GM11168 (cell line): ENCODE results near the gene XKR3.
"Not testable (repeated sequence)": the region's sequence is repeated elsewhere in the genome, so short reads cannot be mapped to it uniquely, and the experiment has no call there.

Source experiments
- in situ Hi-C: fragments of 300-500 bp; cut with MboI; formaldehyde crosslinking; loops from one replicate; pipeline ENCODE4 v1.12.0; 2022; ENCODE audit warnings: low sequenced_read_pairs; ENCODE audit not compliant: unreplicated experiment

XKR3 gene

DNA sequence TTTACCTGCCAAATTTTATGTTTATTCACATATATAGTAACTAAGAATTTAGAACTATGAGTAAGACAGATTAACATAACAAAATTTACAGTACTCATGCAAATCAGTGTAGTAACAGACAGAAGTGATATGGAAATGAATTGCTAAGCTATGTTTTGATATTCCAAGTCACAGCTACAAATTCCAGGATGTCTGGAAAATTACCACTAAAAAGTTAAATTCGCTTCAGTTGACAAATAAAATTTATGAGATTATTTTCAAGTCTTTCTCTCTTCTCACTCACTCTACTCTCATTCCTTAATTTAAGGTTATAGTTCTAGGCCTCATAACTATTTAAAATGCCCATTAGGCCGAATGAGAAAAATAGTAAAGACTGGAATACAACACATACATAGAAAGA is 18.1 kb downstream of the XKR3 start:
- in situ Hi-C loops = no loop called here

DNA sequence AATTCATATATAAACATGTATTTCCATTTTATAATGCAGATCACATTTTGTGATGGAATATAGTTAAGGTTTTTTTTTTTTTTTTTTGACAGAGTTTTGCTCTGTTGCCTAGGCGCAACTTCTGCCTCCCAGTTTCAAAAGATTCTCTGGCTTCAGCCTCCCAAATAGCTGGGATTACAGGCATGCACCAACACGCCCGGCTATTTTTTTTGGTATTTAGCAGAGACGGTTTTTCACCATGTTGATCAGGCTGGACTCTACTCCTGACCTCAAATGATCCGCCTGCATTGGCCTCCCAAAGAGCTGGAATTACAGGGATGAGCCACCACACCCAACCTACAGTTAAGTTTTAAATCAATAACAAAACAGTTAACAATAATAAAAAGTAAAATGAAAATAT is 18.8 kb downstream of the XKR3 start:
- in situ Hi-C loops = no loop called here

GRCh38 chr22:16804882-16805281 is 20.3 kb downstream of the XKR3 start:
- in situ Hi-C loops = no loop called here

GRCh38 chr22:16803255-16803917 is 21.8 kb downstream of the XKR3 start:
- in situ Hi-C loops = no loop called here

- in situ Hi-C loops = no loop called here
Observed at GRCh38 chr22:16801571-16801970, 23.6 kb downstream of the XKR3 start.

GRCh38 chr22:16801088-16801487 is 24.1 kb downstream of the XKR3 start:
- in situ Hi-C loops = no loop called here

DNA sequence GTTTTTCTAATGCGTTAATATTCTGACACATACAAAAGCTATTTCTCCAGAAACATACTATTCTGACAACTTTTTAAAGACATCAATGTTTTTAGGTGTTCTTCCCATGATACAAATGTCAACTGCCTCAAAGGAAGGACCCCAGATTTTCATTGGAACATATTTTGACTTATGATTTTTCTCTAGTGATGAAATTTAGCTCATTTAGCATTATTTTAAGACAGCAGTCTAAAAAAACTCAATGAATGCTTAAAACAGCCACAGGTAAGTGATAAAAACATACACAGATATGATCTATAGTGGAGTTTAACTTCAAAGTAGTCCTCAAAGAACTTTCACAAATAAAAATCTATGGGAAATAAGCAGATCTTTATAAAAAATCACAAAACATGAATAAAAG is 24.9 kb downstream of the XKR3 start:
- in situ Hi-C loops = no loop called here

DNA sequence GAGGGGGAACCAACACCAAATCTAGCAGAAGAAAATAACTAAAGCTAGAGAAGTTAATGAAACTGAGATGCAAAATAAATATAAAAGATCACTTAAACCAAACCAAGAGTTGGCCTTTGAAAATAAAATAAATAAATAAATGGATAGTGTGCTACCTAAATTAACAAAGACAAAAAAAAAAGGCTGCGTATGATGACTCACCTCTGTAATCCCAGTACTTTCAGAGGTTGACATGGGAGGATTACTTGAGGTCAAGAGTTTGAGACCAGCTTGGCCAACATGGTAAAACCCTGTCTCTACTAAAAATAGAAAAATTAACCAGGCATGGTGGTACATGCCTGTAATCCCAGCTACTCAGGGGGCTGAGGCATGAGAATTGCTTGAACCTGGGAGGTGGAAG is 29.7 kb downstream of the XKR3 start:
- in situ Hi-C loops = loop anchor here (25.0 kb wide), 1 partner anchor 92 kb away; no protein-coding TSS in a partner anchor

DNA sequence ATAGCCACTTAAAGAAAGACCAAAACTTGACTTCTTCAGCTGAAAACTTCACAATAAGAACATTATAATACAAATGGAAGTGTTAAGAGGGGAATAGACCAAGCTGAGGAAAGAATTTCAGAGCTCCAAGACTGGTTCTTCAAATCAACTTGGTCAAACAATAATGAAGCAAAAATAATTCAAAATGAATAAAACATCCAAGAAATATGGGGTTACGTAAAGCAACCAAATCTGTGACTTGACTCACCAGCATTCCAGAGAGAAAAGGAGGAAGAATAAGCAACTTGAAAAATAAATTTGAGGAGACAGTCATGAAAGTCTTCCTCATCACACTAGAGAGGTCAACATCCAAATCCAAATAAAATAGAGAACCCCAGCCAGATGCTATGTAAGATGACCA is 31.4 kb downstream of the XKR3 start:
- in situ Hi-C loops = loop anchor here (25.0 kb wide), 1 partner anchor 93 kb away; no protein-coding TSS in a partner anchor

DNA sequence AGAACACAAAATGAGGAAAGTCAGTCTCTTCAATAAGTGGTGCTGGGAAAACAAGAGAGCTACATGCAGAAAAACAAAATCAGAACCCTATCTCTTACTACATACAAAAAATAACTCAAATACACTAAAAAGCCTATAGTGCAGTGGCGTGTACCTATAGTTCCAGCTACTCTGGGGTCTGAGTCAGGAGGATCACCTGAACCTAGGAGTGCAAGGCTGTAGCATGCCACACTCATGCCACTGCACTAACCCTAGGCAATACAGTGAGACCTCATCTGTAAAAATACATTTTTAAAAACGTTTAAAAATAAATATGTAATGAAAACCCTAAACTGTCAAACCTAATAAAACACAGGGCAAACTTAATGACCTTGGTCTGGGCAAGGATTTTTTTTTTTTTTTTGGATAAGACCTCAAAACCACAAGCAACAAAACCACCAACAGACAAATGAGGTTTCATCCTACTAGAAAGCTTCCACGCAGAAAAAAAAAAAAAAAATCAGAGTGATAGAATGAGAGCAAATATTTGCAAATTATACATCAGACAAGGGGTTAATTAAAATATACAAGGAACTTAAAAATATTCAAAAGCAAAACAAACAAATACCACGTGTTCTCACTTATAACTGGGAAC is 35.2 kb downstream of the XKR3 start:
- in situ Hi-C loops = loop anchor here (25.0 kb wide), 1 partner anchor 97 kb away; no protein-coding TSS in a partner anchor

GRCh38 chr22:16783930-16784354 is 41.3 kb downstream of the XKR3 start:
- in situ Hi-C loops = loop anchor here (25.0 kb wide), 1 partner anchor 103 kb away; no protein-coding TSS in a partner anchor

DNA sequence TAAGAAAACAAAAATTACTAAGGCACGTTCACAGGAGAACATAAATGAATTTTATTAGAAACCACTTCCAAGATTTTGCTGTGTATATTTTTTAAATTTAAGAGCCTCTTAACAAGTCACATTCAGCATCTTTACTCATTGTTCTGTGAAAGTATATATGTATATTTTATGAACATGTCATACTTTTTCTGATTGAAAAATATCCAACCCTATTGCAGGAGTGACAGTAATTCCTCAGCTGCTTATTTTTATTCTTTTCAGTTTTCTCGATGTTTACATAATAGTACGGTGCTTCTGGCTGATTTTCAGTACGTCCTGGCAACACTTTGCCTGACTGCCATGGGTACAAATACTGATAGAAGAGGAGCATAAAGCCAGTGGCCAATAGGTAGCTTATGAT is 41.8 kb downstream of the XKR3 start:
- in situ Hi-C loops = loop anchor here (25.0 kb wide), 1 partner anchor 104 kb away; no protein-coding TSS in a partner anchor

DNA sequence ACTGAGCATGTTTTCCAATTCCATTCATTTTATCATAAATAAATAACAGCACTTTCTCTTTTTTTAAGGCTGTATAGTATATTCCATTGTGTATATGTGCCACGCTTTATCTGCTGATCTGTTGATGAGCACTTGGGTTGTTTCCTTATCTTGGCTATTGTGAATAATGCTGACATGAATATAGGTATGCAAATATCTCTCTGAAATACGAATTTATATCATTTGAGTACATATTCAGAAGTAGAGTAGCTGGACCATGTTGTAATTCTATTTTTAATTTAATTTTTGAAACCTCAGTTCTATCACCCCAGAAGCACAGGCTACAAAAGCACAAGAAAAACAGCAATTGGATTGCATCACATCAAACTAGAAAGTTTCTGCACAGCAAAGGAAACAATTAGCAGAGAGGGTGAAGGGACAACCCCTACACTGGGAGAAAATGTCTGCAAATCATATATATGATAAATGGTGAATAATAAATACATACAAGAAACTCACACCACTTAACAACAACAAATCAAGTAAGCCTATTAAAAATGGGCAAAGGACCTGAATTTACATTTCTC is 43.4 kb downstream of the XKR3 start:
- in situ Hi-C loops = loop anchor here (25.0 kb wide), 1 partner anchor 105 kb away; no protein-coding TSS in a partner anchor

GRCh38 chr22:16781074-16781763 is 44.0 kb downstream of the XKR3 start:
- in situ Hi-C loops = loop anchor here (25.0 kb wide), 1 partner anchor 106 kb away; no protein-coding TSS in a partner anchor

DNA sequence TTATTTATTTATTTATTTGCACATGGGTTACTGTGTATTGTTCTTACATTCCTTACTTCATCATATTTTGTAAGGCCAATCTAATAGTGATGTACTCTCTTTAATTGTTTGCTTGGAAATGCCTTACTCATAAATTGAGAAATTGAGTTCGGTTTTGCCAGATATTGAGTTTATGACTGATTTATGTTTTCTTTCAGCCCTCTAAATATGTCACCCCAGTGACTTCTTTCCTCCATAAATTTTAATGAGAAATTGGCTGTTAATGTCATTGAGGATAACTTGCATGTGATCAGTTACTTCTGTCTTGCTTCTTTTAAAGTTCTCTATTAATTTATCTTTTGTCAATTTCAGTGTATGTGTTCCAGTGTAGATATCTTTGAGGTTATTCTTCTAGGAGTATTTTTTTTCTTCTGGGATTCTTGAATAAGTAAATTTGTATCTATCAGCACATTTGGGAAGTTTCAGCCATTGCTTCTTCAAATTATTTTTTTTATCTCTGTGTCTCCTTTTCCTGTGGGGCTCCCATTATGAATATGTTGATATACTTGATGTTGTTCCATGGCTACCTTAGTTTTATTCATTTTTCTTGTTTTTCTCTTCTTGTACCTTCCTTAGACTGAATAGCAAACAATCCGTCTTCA is 47.8 kb downstream of the XKR3 start:
- in situ Hi-C loops = loop anchor here (25.0 kb wide), 1 partner anchor 110 kb away; no protein-coding TSS in a partner anchor

GRCh38 chr22:16776080-16776479 is 49.1 kb downstream of the XKR3 start:
- in situ Hi-C loops = loop anchor here (25.0 kb wide), 1 partner anchor 111 kb away; no protein-coding TSS in a partner anchor

- in situ Hi-C loops = loop anchor here (25.0 kb wide), 1 partner anchor 112 kb away; no protein-coding TSS in a partner anchor
Observed at GRCh38 chr22:16774911-16775500, 50.2 kb downstream of the XKR3 start.

- in situ Hi-C loops = not testable (repeated sequence)
Observed at GRCh38 chr22:16771569-16771968, 53.6 kb downstream of the XKR3 start.

GRCh38 chr22:16767927-16768326 is 57.3 kb downstream of the XKR3 start:
- in situ Hi-C loops = not testable (repeated sequence)

DNA sequence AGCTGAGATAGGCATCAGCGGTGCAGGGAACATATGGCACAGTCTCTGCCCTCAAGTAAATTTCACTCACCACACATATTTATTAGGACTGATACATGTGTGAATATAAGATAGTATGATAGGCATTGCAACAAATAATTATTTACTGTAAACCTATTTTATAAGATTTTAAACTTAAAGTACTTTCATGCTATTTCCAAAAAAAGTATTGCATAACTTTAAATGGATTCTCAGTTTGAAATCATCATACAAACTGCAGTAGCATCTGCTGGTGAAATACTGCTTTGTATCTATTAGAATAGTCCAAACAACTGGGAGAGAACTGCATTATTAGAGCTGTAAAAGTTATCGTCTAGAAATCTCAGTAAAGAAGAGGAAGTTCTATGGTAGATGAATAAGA is 63.0 kb downstream of the XKR3 start:
- in situ Hi-C loops = not testable (repeated sequence)
